Right atrium auricular region (tissue), 2 donors: Measurements from ENCODE around the gene CHN2. TPM values are rescaled to one million over a fixed set of nuclear protein-coding genes. Genes with fewer than 3 reads are reported as not detected.

ENCODE experiments used
- DNase-seq: peaks from one replicate; pipeline ENCODE4 v3.0.0-alpha.2; 2019; ENCODE audit warnings: low spot score
- H3K27ac ChIP-seq, 2 donors: fragments of 200-600 bp; sonication (generic); 1 replicate in 1 of 2; 2 replicates in 1 of 2; pipeline ENCODE4 v1.5.1; 2016 to 2019
- H3K27me3 ChIP-seq, 2 donors: fragments of 200-600 bp; sonication (generic); one replicate each; pipeline versions ENCODE4 v1.5.1 to v1.6.0; 2017 to 2019
- H3K36me3 ChIP-seq: fragments of 200-600 bp; sonication (generic); one replicate; pipeline ENCODE4 v1.5.1; 2016
- H3K4me1 ChIP-seq, 2 donors: fragments of 200-600 bp; sonication (generic); one replicate each; pipeline versions ENCODE4 v1.5.1 to v1.6.0; 2017 to 2019
- H3K4me3 ChIP-seq, 2 donors: fragments of 200-600 bp; sonication (generic); 1 replicate in 1 of 2; 2 replicates in 1 of 2; pipeline ENCODE4 v1.5.1; 2017 to 2019; ENCODE audit warnings: mild to moderate bottlenecking in 1 of 2, moderate library complexity in 1 of 2
- H3K9me3 ChIP-seq, 2 donors: fragments of 200-600 bp; sonication (generic); one replicate each; pipeline ENCODE4 v1.5.1; 2019
- CTCF ChIP-seq, 2 donors: fragments of 200-600 bp; sonication (generic); IDR thresholded peaks; one replicate each; pipeline ENCODE4 v1.5.1; 2019; ENCODE audit warnings: antibody characterized with exemption in 2 of 2
- total RNA-seq, 2 donors: library from RNA; depleted of rRNA; stranded (reverse); fragments of >200 nt; gene quantifications; one replicate each; pipeline ENCODE4 v1.1.0, GENCODE V29; 2016

The CHN2 gene
- total RNA-seq, 2 donors from 2014 or later = 2.7 to 6.6 TPM

- Histone ChIP-seq H3K27me3 (no peaks in the 10 kb centered on the region), H3K27ac (no peak overlapping the region), H3K9me3 (no peaks in the 10 kb centered on the region), H3K36me3 (no peaks in the 10 kb centered on the region), H3K4me1 (no peaks in the 10 kb centered on the region), H3K4me3 (no peak overlapping the region)
- DNase-seq = no peak
- TF ChIP-seq CTCF (IDR thresholded peaks at IDR 0.05) = no peak
These were observed 20.2 kb downstream of the CHN2 start for GRCh38 chr7:29214816-29215215.

- Histone ChIP-seq H3K4me3 (no peak overlapping the region), H3K27ac (no peak overlapping the region), H3K9me3 (no peaks in the 10 kb centered on the region), H3K36me3 (no peaks in the 10 kb centered on the region), H3K27me3 (no peaks in the 10 kb centered on the region), H3K4me1 (no peaks in the 10 kb centered on the region)
- TF ChIP-seq CTCF (IDR thresholded peaks at IDR 0.05) = no peak
- DNase-seq = no peak
These were observed 21.6 kb downstream of the CHN2 start for GRCh38 chr7:29216128-29216527.

GRCh38 chr7:29217113-29217512 is 22.5 kb downstream of the CHN2 start:
- Histone ChIP-seq H3K9me3 (no peaks in the 10 kb centered on the region), H3K4me3 (no peak overlapping the region), H3K36me3 (no peaks in the 10 kb centered on the region), H3K27me3 (no peaks in the 10 kb centered on the region), H3K27ac (no peak overlapping the region), H3K4me1 (no peaks in the 10 kb centered on the region)
- no peak for TF ChIP-seq CTCF (IDR thresholded peaks at IDR 0.05)
- DNase-seq = no peak

- H3K9me3 ChIP-seq = no peaks in the 10 kb centered on the region
- H3K27ac ChIP-seq = no peak overlapping the region
- H3K4me3 ChIP-seq = no peak overlapping the region
- DNase-seq = no peak
- H3K4me1 ChIP-seq = no peaks in the 10 kb centered on the region
- no peaks in the 10 kb centered on the region for H3K36me3 ChIP-seq
- no peak for TF ChIP-seq CTCF (IDR thresholded peaks at IDR 0.05)
- H3K27me3 ChIP-seq = no peaks in the 10 kb centered on the region
These were observed 30.2 kb downstream of the CHN2 start for GRCh38 chr7:29224726-29225125.

GRCh38 chr7:29228289-29229011 is 33.9 kb downstream of the CHN2 start:
- no peaks in the 10 kb centered on the region for H3K9me3 ChIP-seq
- no peaks in the 10 kb centered on the region for H3K4me1 ChIP-seq
- H3K4me3 ChIP-seq = no peak overlapping the region
- no peak for TF ChIP-seq CTCF (IDR thresholded peaks at IDR 0.05)
- H3K36me3 ChIP-seq = no peaks in the 10 kb centered on the region
- no peak overlapping the region for H3K27ac ChIP-seq
- DNase-seq = no peak
- no peaks in the 10 kb centered on the region for H3K27me3 ChIP-seq

- H3K27ac ChIP-seq = no peak overlapping the region
- no peak for DNase-seq
- no peaks in the 10 kb centered on the region for H3K27me3 ChIP-seq
- H3K36me3 ChIP-seq = no peaks in the 10 kb centered on the region
- no peaks in the 10 kb centered on the region for H3K4me1 ChIP-seq
- TF ChIP-seq CTCF (IDR thresholded peaks at IDR 0.05) = no peak
- no peak overlapping the region for H3K4me3 ChIP-seq
- H3K9me3 ChIP-seq = no peaks in the 10 kb centered on the region
These were observed 34.5 kb downstream of the CHN2 start for GRCh38 chr7:29229066-29229465.
